ENCODE data around the gene UHRF1. TPM values are rescaled to one million over a fixed set of nuclear protein-coding genes. Genes with fewer than 3 reads are reported as not detected.
"Not testable (repeated sequence)": the region's sequence is repeated elsewhere in the genome, so short reads cannot be mapped to it uniquely, and the experiment has no call there.

The UHRF1 gene
- total RNA-seq, 2 experiments from 2014 or later: 173 to 180 TPM

- POLR2A ChIA-PET: interaction anchor here (0.7 to 1.4 kb wide), 5 partner anchors 14 to 106 kb away, joined by 3 to 7 read pairs (median 4); no protein-coding TSS in a partner anchor
- H3K27me3 Mint-ChIP-seq (ENCODE audit: low read depth): no peaks in the 10 kb centered on the region
- peaks cover 35% of the 10 kb centered on the region for H3K36me3 Mint-ChIP-seq (ENCODE audit: low read depth)
- peaks cover 38% of the 10 kb centered on the region for H3K4me1 Mint-ChIP-seq (ENCODE audit: low read depth)
- CTCF ChIA-PET: interaction anchor here (1.3 kb wide), 1 partner anchor 58 kb away, joined by 6 read pairs; no protein-coding TSS in a partner anchor
- no peaks in the 10 kb centered on the region for H3K9me3 Mint-ChIP-seq (ENCODE audit: insufficient read depth)
- peak overlapping the region; percentile 79 for H3K27ac Mint-ChIP-seq
- peak overlapping the region; percentile 89 for H3K4me3 Mint-ChIP-seq
- ATAC-seq (no peak), DNase-seq (no peak)
These were observed 60.0 kb downstream of the UHRF1 start for GRCh38 chr19:4969292-4969771.

- Mint-ChIP-seq H3K4me3 (peak overlapping the region; percentile 89), H3K27me3 (ENCODE audit: low read depth) (no peaks in the 10 kb centered on the region), H3K27ac (peak overlapping the region; percentile 79), H3K4me1 (ENCODE audit: low read depth) (peaks cover 38% of the 10 kb centered on the region), H3K36me3 (ENCODE audit: low read depth) (peaks cover 29% of the 10 kb centered on the region), H3K9me3 (ENCODE audit: insufficient read depth) (no peaks in the 10 kb centered on the region)
- DNase-seq: peak; percentile 31
- no peak for ATAC-seq
- ChIA-PET CTCF (interaction anchor here (1.1 to 2.8 kb wide), 4 partner anchors 26 to 160 kb away, joined by 3 to 9 read pairs (median 6); no protein-coding TSS in a partner anchor), POLR2A (interaction anchor here (0.7 to 1.0 kb wide), 2 partner anchors 53 to 821 kb away, joined by 3 to 4 read pairs; partner anchors contain the start of gene DUS3L)
These were observed 60.7 kb downstream of the UHRF1 start for GRCh38 chr19:4969772-4970531.

- Mint-ChIP-seq H3K4me3 (peak overlapping the region; percentile 89), H3K9me3 (ENCODE audit: insufficient read depth) (no peaks in the 10 kb centered on the region), H3K36me3 (ENCODE audit: low read depth) (peaks cover 24% of the 10 kb centered on the region), H3K4me1 (ENCODE audit: low read depth) (peaks cover 38% of the 10 kb centered on the region), H3K27ac (peak overlapping the region; percentile 79), H3K27me3 (ENCODE audit: low read depth) (no peaks in the 10 kb centered on the region)
- ChIA-PET CTCF (interaction anchor here (0.8 to 2.8 kb wide), 6 partner anchors 25 to 161 kb away, joined by 3 to 9 read pairs (median 4); no protein-coding TSS in a partner anchor), POLR2A (interaction anchor here (0.9 to 1.0 kb wide), 2 partner anchors 60 to 820 kb away, joined by 4 read pairs; partner anchors contain the start of gene DUS3L)
- no peak for ATAC-seq
- DNase-seq: peak; percentile 35
These were observed 61.5 kb downstream of the UHRF1 start for GRCh38 chr19:4970558-4971423.

GRCh38 chr19:4971424-4971793 lies 62.1 kb downstream of the UHRF1 start:
- POLR2A ChIA-PET: interaction anchor here (0.9 kb wide), 1 partner anchor 60 kb away, joined by 4 read pairs; no protein-coding TSS in a partner anchor
- Mint-ChIP-seq H3K27me3 (ENCODE audit: low read depth) (no peaks in the 10 kb centered on the region), H3K4me1 (ENCODE audit: low read depth) (peaks cover 38% of the 10 kb centered on the region), H3K4me3 (peak overlapping the region; percentile 89), H3K9me3 (ENCODE audit: insufficient read depth) (no peaks in the 10 kb centered on the region), H3K36me3 (ENCODE audit: low read depth) (peaks cover 19% of the 10 kb centered on the region), H3K27ac (peak overlapping the region; percentile 10)
- ATAC-seq (no peak), DNase-seq (peak; percentile 63)
- CTCF ChIA-PET: interaction anchor here (0.8 to 2.8 kb wide), 5 partner anchors 25 to 60 kb away, joined by 3 to 9 read pairs (median 4); no protein-coding TSS in a partner anchor

DNA sequence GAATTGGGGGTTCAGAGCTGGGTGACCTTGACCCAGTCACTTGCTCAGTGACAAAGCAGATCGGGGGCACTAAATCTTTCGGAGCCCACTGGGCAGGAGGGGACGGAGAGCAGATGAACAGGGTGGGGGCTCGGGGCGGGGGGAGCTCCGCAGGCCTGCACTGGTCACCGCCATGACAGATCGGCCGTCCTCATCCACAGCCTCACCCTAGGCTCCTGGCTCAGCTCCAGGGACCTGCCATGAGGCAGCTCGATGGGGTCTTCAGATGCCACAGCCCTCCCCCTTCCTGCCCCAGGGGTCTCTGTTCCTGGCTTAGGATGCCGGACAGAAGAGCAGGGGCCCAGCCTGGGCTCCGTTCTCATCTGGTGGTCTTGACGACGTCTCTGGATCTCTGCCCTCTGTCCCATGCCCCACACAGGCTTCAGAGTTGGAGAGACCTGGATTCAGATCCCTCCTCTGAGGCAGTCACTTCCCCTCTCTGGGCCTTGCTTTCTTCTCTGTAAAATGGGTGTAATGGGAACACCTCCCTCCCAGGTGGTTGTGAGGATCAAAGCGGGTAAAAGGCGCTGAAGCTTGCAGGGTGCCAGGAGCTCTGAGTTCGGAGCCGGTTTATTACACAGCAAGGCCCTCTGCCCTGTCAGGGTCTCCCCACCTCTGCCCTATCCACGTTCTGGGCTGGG lies 62.7 kb downstream of the UHRF1 start:
- DNase-seq (no peak), ATAC-seq (no peak)
- ChIA-PET CTCF (interaction anchor here (0.6 to 2.8 kb wide), 4 partner anchors 56 to 118 kb away, joined by 3 to 9 read pairs (median 4); no protein-coding TSS in a partner anchor), POLR2A (interaction anchor here (0.9 kb wide), 1 partner anchor 59 kb away, joined by 4 read pairs; no protein-coding TSS in a partner anchor)
- H3K27ac Mint-ChIP-seq: no peak overlapping the region
- H3K4me3 Mint-ChIP-seq: peak overlapping the region; percentile 89
- peaks cover 38% of the 10 kb centered on the region for H3K4me1 Mint-ChIP-seq (ENCODE audit: low read depth)
- H3K27me3 Mint-ChIP-seq (ENCODE audit: low read depth): no peaks in the 10 kb centered on the region
- H3K36me3 Mint-ChIP-seq (ENCODE audit: low read depth): peaks cover 18% of the 10 kb centered on the region
- no peaks in the 10 kb centered on the region for H3K9me3 Mint-ChIP-seq (ENCODE audit: insufficient read depth)

DNA sequence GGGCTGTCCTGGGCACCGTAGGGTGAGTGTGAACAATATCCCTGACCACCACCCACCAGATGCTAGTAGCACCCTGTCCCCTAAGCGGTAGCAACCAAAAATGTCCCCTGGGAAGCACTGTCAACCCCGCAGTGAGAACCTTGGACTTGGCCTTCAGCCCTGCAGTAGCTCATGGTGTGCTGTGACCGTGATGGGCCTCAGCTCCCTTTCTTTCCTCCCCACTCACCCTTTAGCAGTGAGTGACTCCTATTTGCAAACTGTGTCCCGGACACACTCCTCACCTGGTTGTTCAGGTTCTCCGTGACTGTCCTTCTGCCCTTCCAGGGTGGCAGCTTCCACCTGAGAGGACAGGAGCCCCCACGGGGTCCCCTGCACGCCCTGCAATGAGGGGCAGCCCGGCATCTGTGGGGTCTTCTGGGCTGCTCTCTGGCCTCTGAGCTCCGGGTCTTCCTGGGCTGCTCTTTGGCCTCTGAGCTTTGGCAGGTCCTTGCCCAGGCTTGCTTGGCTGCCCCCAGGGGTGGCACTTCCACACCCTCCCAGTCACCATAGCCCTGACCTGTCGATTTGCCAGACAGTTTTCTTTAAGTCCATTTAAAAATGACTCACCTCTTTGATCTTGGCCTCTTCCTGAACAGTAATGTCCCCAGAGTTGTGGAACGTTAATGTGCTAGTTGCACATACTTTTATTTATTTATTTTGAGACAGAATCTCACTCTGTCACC lies 63.4 kb downstream of the UHRF1 start:
- ChIA-PET CTCF (interaction anchor here (0.6 to 2.8 kb wide), 3 partner anchors 61 to 181 kb away, joined by 3 to 9 read pairs (median 3); partner anchors contain the start of gene FEM1A), POLR2A (no interaction called here)
- no peak for DNase-seq
- Mint-ChIP-seq H3K4me1 (ENCODE audit: low read depth) (peaks cover 33% of the 10 kb centered on the region), H3K27ac (no peak overlapping the region), H3K9me3 (ENCODE audit: insufficient read depth) (no peaks in the 10 kb centered on the region), H3K36me3 (ENCODE audit: low read depth) (peaks cover 16% of the 10 kb centered on the region), H3K27me3 (ENCODE audit: low read depth) (no peaks in the 10 kb centered on the region), H3K4me3 (no peak overlapping the region)
- ATAC-seq: no peak

DNA sequence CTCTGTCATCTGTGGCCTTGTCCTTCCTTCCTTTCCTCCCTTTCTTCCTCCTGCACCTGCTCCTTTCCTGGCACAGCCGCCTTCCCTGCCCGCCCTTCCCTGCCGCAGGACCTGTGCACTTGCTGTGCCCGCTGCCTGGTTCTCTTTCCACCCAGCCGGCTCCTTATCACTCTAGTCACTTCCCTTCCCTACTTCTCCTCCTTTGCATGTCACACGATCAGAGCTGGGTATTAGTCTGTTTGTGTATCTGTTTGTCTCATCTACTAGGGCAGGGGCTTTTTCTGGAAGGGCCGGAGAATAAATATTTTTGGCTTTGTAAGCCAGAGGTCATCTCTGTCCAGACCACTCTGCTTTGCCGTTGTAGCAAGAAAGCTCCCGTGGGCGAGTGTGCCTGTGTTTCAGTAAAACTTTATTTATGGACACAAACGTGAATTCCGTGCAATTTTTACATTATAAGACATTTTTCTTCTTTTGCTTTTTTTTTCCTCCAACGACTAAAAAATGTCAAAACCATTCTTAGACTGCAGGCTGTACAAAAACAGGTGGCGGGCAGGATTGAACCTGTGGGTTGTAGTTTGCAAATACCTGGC lies 65.7 kb downstream of the UHRF1 start:
- H3K4me1 Mint-ChIP-seq (ENCODE audit: low read depth): peaks cover 27% of the 10 kb centered on the region
- peaks cover 11% of the 10 kb centered on the region for H3K36me3 Mint-ChIP-seq (ENCODE audit: low read depth)
- ATAC-seq (no peak), DNase-seq (no peak)
- no peak overlapping the region for H3K4me3 Mint-ChIP-seq
- no peak overlapping the region for H3K27ac Mint-ChIP-seq
- H3K9me3 Mint-ChIP-seq (ENCODE audit: insufficient read depth): no peaks in the 10 kb centered on the region
- H3K27me3 Mint-ChIP-seq (ENCODE audit: low read depth): no peaks in the 10 kb centered on the region
- CTCF ChIA-PET: interaction anchor here (0.7 to 1.2 kb wide), 2 partner anchors 56 to 63 kb away, joined by 3 to 5 read pairs; no protein-coding TSS in a partner anchor
- POLR2A ChIA-PET: no interaction called here

DNA sequence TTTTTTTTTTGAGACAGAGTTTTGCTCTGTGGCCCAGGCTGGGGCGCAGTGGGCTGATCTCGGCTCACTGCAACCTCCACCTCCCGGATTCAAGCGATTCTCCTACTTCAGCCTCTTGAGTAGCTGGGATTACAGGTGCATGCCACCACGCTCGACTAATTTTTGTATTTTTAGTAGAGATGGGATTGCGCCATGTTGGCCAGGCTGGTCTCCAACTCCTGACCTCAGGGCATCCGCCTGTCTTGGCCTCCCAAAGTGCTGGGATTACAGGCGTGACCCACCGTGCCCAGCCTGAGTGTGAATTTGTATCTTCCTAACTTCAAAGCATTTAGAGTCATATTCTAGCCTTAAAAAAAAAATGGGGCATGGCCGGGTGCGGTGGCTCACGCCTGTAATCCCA lies 66.3 kb downstream of the UHRF1 start:
- POLR2A ChIA-PET: not testable (repeated sequence)
- CTCF ChIA-PET: interaction anchor here (0.7 to 1.2 kb wide), 2 partner anchors 55 to 64 kb away, joined by 3 to 5 read pairs; no protein-coding TSS in a partner anchor

DNA sequence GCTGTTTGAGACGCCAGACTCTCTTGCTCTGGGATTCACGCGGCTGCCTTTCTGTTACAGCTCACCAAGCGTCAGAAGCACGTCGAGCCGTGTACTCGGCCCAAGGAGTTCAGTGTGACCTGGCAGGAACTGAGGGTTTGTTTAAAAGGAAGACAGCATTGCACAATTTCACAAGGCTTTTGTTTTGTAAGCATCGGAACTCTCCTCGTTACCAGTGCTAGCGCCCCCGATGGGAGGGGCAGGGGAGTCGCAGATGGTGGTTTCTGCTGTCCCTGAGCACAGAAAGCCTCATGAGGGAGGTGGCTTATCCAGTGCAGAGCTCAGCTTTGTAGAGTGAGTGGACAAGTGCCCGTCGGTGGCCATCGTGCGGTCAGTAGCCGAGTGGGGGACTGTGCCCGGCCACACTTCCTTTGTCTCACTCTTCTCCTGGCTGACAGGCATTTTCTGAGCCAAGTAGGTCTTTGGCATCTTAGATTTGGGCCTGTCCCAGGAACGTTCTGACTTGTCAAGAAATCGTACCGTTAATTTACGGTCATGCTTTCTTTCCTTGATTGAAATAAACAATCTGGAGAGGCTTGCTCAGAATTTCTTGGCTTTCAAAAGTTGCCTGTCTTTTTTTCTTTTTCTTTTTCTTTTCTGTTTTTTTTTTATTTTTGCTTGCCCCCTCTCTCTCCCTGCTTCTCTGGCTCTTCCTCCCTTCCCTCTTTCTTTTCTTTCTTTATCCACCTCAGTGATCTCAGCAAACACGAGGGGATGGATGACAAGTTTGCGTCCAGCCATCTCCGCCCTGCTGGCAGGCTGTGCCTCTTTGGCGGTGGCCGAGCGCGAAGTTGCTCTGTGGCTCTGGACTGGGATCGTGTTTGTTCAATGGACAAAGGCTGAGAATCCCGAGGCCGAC lies 67.3 kb downstream of the UHRF1 start:
- CTCF ChIA-PET: interaction anchor here (1.2 kb wide), 1 partner anchor 65 kb away, joined by 5 read pairs; no protein-coding TSS in a partner anchor

More for the DNA sequence above, 66.3 kb downstream of the UHRF1 start:
- not testable (repeated sequence) for H3K4me3 Mint-ChIP-seq; H3K27ac Mint-ChIP-seq; DNase-seq; H3K9me3 Mint-ChIP-seq (ENCODE audit: insufficient read depth); H3K27me3 Mint-ChIP-seq (ENCODE audit: low read depth); ATAC-seq
- Mint-ChIP-seq H3K4me1 (ENCODE audit: low read depth) (peaks cover 21% of the 10 kb centered on the region), H3K36me3 (ENCODE audit: low read depth) (peaks cover 11% of the 10 kb centered on the region)

More for the DNA sequence above, 67.3 kb downstream of the UHRF1 start:
- DNase-seq: no peak
- Mint-ChIP-seq H3K4me3 (no peak overlapping the region), H3K9me3 (ENCODE audit: insufficient read depth) (no peaks in the 10 kb centered on the region), H3K4me1 (ENCODE audit: low read depth) (peaks cover 16% of the 10 kb centered on the region), H3K27me3 (ENCODE audit: low read depth) (no peaks in the 10 kb centered on the region), H3K36me3 (ENCODE audit: low read depth) (peaks cover 8% of the 10 kb centered on the region), H3K27ac (no peak overlapping the region)
- POLR2A ChIA-PET: no interaction called here
- no peak for ATAC-seq

Measured in activated CD8-positive, alpha-beta T cell treated with anti-CD3 and anti-CD28 coated beads, Interleukin-2, amount 10 ng/mL, durations not matched to agents 7 days and 5 days (primary cell).